CD4-positive, alpha-beta T cell treated with Interleukin-17A for 1 hour (primary cell): ENCODE results near the gene PPP1R9A.

ENCODE experiments used
- DNase-seq: peaks from one replicate; pipeline ENCODE4 v3.0.0-alpha.2; 2020

The PPP1R9A gene

DNA sequence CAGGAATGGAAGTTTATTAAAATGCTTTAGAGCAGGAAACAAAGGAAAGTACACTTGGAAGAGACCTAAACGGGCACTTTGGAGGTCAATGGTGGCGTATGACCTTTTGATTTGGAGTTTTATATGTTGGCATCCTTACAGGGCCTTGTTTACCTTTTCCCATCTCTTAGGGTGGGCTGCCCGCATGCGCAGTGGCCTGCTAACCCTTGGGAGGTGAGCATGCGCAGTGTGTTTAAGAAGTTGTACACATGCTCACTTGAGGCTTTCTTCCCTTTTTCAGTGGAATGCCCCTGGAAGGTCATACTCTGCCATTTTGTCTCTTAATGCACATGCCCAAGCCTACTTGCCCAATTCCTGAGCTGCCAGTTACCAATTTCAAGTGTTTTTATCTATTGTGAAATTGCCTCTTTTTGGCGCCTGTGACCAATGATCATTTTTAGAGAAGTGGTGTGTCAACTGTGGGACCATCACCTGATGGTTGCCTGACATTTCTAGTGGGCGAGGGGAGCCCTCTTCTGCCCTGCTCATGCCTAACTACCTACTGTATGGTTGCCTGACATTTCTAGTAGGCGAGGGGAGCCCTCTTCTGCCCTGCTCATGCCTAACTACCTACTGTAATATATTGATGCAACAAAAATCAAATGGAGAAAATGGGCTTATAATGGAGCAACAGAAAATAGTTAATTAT is 138.0 kb downstream of the PPP1R9A start:
- no peak for DNase-seq

DNA sequence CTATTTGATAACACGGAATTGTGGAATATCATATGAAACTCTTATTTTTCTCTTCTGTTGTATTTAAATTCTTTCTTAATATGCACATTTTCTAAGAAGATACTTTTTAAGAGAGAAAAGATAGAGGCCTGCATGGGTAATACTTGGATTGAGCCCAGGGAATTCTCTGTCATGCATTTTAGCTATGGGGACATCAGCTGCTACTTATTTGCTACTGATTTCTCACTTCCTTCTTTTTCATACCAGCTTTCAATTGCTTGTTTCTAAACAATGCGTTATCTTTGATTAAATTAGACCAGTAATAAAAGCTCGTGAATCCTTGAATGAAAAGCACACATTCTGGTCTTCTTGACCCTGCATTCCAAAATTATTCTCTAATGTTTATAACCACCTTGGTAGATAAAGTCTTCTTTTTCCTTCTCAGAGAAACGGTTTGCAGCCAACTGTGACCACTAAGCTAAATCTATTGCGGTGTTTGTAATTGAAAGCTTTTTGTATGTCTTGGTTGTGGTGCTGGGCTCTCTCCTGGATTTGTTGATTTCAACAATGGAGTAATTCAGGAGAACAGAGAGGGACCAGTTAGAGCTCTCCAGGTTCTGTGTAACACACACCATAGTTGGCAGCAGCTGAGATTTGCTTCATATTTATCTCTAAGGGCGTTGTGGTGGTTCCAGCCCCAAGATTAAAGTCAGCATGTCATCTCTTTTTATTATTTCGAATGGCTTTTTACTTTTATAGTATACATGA is 139.3 kb downstream of the PPP1R9A start:
- no peak for DNase-seq

DNA sequence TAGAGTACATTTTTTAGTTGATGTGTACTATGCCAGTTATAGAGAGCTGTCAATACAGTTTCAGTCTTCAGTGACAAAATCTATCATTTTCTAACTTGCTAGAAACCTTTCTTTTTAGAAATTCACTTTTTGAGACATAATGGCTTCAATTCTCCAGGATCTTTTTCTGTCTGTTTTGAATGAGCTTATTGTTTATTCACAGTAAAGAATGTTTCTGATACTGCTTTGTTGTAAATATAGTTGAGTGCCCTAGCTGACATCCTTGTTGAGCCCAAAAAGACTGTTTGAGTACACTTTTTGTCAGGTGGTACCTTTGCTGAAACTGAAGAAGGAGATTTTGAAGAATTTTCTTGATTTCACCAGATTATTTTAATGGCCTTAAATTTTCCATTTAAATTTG is 139.9 kb downstream of the PPP1R9A start:
- DNase-seq: no peak

DNA sequence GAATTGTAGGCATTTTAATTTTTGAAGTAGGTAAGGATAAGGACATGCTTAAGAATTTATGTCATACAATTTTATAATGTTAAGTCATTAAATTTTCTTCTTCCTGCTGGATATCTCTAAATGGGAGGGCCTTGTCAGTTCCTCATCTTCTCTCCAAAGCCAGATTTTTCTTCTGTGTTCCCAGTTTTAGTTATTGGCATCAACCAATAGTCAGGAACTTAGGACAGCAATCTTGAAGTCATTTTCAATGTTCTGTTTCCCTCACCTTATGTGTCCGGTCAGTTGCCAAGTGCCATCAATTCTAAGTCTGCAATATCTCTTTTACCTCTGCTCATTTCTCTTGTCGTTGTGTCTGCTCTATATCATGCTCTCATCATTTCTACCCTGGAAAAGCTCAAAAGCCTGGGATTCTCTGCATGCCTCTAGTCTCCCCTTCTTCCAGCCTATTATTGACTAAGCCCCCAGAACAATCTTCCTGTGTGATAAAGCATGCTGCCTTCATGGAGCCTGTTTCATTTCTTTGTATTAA is 145.2 kb downstream of the PPP1R9A start:
- no peak for DNase-seq

DNA sequence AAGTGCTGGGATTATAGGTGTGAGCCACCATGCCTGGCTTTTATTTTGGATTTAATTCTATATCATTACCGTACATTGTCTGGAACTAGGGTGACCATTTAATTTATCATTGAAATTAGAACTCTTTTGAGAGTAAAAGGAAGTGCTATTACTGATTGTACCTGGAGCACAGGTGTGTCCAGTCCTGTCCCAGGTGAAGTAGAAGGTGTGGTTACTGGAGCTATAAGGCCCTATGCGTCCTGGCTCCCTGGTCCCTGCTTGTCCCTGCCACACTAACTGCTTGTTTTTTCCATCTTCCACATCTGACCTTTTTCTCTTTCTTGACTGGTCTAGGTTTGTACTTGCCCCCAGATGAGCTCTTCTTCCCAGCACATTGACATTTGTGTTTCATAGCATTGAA is 147.0 kb downstream of the PPP1R9A start:
- no peak for DNase-seq

DNA sequence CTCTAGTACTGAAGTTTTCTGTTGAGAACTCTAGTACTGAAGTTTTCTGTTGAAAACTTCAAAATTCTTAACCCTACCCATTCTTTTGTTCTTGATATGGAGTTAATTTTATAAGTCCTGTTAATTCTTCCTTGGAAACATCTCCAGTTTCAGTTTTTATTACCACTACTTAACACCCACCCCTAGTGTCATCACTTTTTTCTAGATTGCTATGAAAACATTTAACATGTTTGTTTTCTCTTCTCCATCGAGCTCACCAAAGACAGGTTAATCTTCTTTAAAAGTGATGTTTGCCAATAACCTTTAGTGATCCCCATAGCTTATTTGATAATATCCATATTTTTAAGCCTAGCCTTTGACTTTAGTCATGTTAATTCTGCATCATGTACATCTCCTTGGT is 147.9 kb downstream of the PPP1R9A start:
- no peak for DNase-seq

DNA sequence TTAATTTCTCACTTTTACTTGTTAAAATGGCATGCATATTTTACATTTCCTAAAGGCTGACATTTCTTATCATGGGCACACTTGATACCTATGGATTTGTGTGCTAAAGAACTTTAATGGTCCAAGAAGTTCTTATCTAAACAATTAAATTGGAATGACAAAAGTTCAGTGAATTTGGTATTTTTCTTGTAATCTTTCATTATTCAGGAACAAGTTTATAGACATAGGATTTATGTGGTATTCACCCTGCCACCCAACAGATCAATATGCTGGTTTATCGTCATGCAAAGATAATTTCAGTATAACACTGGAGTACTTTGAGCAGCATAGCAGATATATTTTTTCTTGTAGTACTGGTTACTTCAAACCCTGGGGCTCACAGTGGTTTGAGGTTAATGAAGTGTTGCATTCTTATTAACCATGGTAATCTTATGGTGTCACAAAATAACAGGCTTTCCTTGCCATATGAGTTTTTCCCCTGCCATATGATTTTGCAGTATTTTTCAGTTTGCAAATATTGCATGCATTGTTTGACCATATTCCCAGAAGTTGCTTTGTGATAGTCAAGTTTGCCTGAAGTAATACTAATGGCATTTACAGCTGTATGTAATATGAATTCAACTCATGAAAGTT is 148.8 kb downstream of the PPP1R9A start:
- no peak for DNase-seq

DNA sequence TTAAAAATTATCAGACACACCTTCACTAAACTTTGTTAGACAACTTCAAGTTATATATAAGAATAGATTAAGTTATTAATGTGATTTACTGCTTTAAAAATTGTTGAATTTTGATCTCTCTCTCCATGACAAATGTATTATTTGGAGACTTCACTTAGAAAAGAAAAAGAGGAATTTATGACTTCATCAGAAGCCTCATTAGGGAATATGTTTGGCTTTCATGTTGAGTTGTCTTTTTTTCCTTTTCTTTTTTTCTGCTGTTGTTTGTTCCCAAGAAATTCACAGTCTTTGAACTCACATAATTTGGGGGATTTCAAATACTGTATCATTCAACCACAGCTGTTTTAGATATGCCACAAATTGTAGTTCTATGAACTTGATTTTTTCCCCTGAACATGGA is 149.5 kb downstream of the PPP1R9A start:
- DNase-seq: no peak

DNA sequence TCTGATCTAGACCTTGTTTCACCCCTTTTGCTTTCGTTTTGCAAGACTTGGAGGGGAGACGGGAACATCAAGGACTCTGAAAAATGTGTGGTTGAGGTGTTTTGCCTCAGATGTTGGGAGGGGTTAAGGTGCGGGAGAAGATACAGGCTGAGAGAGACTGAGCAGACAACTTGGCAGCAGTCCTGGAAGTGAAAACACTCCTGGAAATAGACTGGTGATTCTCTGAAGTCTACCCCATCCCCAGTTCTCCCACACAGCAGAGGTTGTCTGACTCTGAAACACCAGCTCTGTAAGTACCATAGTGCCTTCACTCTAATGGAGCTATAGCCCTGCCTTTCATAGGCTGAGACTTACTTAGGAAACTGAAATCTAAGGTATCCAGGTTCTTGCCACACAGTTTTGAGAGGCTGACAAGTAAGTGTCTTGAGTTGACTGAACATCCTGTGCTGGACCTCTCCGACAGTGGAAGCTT is 152.5 kb downstream of the PPP1R9A start:
- DNase-seq: no peak

DNA sequence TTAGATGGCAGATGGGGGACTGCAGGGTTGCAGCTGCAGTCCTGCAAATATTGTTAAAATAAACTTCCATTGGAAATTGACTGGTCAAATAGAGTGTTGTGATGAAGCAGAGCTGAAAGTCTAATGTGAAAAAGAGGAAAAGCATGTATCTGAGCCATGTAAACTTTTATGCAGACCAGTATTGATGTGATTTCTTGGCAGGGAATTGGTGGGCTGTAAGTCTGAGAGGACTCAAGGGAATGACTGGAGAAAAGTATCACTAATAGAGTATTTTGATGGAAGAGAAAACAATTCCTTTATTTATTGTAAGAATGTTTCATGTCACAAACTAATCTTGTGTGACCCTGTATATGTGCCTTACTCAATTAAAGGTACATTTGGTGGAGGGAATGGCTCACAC is 155.5 kb downstream of the PPP1R9A start:
- DNase-seq: no peak

DNA sequence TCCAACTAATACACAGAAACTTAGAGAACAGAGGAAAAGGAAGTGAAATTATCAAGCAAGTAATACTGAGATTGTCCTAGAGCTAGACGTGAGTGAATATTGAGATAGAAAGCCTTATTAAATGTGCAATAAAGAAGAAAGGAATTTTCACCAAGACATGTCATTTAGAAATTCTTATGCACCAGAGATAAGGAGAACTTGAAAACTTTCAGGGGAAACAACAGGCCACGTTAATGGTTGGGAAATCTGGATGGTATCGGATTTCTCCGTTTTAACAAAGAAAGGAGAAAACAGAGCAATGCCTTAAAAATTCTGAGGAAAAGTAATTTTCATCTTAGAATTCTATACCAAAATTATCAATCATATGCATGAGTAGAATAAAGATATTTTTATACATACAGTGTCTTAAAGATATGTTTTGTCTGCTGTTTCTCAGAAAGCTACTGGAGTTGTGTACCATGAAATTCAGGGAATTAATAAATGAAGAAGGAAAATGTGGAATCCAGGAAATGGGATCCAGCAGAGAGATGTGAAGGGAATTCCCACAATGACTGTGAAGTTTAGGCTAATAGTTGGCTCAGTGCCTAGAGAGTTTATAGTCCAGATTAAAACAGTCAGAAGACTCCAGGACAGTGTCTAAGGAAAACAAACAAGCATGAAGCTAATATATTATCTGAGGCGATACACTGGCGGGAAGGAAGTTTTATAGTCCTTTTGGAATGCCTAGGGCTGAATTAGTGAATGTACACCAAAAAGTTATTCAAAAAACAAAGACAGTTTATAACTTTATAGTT is 159.5 kb downstream of the PPP1R9A start:
- no peak for DNase-seq

DNA sequence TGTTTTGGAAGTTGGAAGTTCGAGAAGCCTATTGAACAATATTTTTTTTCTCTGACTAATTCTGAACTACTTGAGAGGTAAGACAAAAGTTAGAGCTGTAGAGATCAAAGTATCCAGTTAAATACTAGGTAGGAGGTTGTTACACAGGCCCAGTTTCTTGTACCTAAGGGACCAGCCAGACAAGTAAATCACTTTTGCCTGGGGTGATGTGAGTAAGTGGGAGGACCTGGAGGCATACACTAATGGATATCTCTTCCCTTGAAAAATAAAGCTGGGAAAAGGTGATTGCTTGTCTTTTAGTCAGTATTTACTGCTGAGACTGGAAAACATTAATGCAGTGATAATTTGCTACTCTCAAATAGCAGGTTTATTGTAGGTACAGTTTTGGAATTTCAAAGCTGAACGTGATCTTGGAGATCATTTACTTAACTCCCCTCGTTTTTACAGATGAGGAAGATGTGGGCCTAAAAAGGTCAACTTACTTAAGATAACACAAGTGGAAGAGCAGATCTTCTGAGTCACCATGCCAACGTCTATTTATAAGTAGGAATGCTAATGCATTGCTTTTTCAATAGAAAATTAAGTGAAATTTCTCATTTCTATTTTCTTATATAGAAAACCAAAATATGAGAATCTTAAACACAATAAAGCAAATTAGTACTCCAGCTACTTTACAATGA is 181.3 kb downstream of the PPP1R9A start:
- no peak for DNase-seq

DNA sequence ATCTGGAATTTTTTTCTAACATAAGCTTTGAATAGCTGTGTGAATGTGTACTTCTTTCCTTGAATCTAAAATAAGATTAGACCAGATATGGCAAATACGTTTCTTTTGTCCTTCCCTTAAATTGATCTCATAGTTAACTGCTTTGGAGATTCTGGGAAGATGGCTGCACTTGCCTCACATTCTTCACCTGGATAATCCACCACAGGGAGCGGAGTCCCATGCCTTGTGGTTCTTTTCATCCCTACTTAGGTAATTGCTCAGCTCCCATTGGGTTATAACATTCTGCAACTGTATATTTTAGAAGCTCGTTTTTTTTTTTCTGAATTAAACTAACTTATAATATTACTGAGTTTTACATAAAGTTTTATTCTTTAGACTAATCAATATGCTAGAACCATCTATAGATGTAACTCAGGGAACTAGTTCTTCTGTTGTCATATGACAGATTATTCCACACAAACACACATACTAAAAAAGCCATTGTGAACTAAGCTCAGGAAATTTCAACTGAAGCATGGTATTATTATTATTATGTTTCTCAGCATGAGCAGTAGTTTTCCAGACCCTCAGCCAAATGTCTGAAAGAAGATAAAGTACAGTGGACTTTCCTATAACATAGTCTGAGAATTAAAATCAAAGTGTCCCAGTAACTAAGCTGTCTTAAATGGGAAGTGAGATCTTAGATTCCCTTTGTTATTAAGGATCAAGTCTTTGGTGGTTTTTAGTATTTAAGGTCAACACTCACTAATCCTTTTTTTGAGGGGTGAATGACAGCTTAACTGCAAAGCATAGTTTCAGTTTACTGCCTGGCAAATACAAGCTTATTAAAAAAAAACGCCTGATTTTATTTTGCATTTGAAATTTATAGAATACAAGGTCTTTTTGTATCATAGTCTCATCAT is 182.3 kb downstream of the PPP1R9A start:
- DNase-seq: no peak

DNA sequence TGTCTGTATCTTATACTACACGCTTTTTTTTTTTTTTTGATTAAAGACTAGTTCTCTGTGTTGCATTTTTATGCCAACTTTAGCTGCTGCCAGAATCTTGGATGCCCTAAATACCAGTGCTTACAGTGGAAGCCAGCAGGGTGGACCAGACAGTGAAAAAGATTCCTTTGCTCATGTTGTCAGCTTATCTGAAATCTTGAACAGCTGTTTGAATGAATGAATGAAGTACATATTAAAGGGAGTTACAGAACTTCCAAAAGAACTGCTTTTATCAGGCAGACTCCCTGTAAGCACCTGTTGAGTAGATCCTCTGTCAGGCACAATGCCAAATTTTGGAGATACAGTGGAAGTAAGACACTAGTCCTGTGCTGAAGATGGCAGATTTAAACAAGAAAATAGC is 184.9 kb downstream of the PPP1R9A start:
- no peak for DNase-seq

DNA sequence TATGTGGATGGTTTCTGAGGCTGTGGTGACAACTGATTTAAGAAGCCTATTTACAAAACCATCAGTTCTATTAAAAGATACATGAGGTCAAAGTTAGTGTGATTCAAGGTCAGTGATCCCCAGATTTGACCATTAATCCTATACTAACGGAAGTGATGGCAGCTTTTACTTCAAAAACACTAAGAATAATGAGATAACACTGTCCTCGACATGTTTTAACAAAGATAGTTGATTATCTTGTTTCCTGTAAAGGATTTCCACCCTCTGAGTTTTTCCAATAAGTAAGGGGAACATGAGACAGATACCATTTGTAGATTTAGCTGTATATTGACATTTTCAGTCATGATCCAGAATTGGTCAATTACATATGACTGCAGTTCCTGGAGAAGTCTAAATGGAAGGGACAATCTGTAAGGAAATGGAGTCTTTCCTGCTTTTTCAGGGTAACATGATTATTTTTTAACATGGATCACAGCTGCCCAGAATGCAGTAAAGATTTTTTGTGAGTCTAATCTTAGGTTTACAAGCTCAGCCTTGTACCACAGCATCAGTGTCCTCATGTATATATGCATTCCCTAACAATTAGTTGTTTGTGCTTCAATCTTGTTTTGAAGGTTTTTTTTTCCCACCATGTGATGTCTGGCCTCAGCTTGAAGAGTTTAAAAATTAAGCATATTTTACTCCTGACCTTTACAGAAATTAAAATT is 188.0 kb downstream of the PPP1R9A start:
- no peak for DNase-seq

DNA sequence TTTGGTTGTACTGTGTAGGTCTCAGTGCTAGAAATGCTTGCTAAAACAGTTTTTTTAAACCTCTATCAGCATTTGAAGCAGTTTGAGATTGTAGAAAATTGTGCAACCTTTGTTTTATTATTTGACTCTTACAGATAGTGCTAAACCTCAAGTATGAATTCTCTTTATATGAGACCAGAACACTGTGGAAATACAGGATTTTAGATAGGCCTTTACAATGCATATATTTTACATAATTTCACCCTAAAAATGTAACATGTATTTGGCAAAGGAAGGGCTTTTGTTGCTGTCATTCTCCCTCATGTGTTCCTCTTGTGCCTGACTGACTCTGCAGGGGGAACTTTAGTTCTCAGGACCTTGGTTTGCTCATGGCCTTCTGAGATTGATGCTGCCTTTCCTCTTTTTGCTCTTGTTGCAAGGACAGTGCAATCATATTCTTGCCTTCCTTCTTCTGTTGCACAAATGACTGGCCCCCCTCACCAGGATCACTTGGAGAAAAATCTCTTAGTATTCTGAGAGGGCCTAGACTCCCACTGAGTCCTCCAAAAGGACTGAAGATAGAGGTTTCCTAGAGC is 188.7 kb downstream of the PPP1R9A start:
- no peak for DNase-seq

DNA sequence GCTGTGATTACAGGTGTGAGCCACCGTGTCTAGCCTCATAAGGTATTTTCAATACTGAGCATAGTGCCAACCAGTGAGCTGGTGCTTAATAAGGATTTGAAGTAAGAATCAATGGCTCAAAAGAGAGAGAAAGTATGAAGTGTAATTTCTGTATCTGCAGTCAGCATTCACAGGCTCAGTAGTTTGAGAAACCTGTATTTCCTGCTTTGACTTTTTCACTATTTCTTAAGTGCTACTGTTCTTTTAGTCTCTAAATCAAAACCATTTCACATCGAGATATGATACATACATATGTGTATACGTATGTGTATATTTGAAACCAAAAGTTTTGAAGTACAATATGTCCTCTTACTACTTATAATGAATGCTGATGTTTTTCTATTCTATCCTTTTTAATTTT is 189.9 kb downstream of the PPP1R9A start:
- DNase-seq: no peak

DNA sequence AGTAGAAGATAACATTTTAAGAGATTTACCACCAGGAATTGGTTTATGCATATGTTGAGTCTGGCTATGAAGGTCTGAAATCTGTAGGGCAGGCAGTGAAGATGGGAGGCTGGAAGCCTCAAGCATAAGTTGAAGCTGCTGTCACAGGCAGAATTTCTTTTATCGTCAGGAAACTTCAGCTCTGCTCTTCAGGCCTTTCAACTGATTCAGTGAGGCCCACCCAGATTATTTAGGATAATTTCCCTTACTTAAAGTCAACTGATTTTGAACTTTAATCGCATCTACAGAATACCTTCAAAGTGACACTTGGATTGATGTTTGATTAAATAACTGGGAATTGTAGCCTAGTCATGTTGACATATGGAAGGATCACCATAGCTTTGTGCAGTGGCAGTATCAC is 190.5 kb downstream of the PPP1R9A start:
- DNase-seq: no peak

DNA sequence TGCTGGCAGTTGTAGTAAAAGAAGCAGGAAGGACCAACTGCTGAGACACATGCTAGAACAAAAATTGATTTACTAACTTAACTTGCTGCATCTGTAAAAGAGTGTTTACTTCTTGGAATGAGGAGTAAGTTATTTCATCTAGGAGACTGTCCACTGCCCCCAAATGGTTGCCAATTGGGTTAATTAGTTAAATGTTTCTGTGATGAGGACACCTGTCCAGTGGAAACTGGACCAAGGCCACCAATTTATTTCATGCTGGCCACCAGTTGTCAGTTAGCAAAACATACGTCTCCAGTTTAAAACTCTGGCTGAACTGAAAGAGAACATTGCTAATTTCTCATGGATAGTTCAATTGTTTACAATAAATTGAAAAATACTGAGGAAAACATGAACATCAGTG is 191.7 kb downstream of the PPP1R9A start:
- DNase-seq: no peak

DNA sequence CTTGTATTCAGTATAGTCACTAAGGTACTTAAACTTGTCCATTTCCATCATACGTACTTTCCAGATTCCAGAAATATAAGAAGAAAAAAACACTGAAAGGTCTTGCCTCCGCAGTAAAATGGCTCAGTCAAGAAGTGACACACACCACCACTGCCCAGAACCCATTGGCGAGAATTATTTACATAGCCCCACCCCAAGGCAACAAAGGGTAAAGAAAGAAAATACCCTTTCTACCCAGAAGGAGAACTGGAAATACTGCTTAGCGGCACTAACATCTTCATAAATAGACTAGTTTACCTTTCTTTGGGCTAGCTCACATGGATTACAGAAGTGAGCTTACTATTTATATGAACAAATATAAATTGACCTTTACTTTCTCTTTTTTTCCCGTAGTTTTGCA is 194.0 kb downstream of the PPP1R9A start:
- no peak for DNase-seq
